Naive thymus-derived CD4-positive, alpha-beta T cell (primary cell): Measurements from ENCODE around the gene MYCBP2. TPM values are rescaled to one million over a fixed set of nuclear protein-coding genes. Genes with fewer than 3 reads are reported as not detected.

Experiments
- ATAC-seq: fragments of 150-1000 bp; cut with Tn5 transposase; 2 replicates; pipeline ENCODE4 v1.10.0; 2021; ENCODE audit warnings: mild to moderate bottlenecking, moderate library complexity
- CTCF ChIA-PET: fragments of 350-600 bp; sonication (Branson Sonifier 250); formaldehyde crosslinking; loops from one replicate; lab custom pipeline; 2021; ENCODE audit warnings: antibody characterized with exemption; lab: Charles Lee
- POLR2A ChIA-PET: fragments of 350-600 bp; sonication (Branson Sonifier 250); formaldehyde crosslinking; loops from one replicate; lab custom pipeline; 2021; ENCODE audit warnings: antibody characterized with exemption, inconsistent platforms; lab: Charles Lee
- DNase-seq, 9 donors: peaks; one replicate each; pipeline versions ENCODE4 v3.0.0 to v3.0.0-alpha.2; 2020 to 2022; ENCODE audit warnings: mixed read lengths in 1 of 9
- H3K27ac ChIP-seq: one replicate; pipeline ENCODE4 v1.7.0; 2013; ENCODE audit warnings: mild to moderate bottlenecking, low read depth, low read length, moderate library complexity
- H3K27me3 ChIP-seq, 2 donors: one replicate each; pipeline ENCODE4 v1.7.0; 2013; ENCODE audit warnings: low read length in 2 of 2, mild to moderate bottlenecking in 2 of 2, moderate library complexity in 2 of 2; ENCODE audit not compliant: control insufficient read depth in 2 of 2, insufficient read depth in 2 of 2
- H3K36me3 ChIP-seq, 3 experiments: 1 replicate in 2 of 3; 2 replicates in 1 of 3; pipeline ENCODE4 v1.7.0; 2013; ENCODE audit warnings: low read length in 3 of 3, mild to moderate bottlenecking in 3 of 3, moderate library complexity in 1 of 3; ENCODE audit not compliant: insufficient read depth in 3 of 3, control insufficient read depth in 2 of 3
- H3K4me1 ChIP-seq, 2 donors: one replicate each; pipeline ENCODE4 v1.7.0; 2013; ENCODE audit warnings: low read length in 2 of 2, mild to moderate bottlenecking in 2 of 2, moderate library complexity in 1 of 2; ENCODE audit not compliant: control insufficient read depth in 2 of 2, insufficient read depth in 2 of 2
- H3K4me3 ChIP-seq: 2 replicates; pipeline ENCODE4 v1.7.0; 2013; ENCODE audit warnings: mild to moderate bottlenecking, low read length
- H3K9me3 ChIP-seq, 3 experiments: 1 replicate in 2 of 3; 2 replicates in 1 of 3; pipeline ENCODE4 v1.7.0; 2013; ENCODE audit warnings: low read length in 3 of 3; ENCODE audit not compliant: control insufficient read depth in 2 of 3
- H3K27ac Mint-ChIP-seq, 9 donors: one replicate each; pipeline ENCODE4 v1.8.0; 2020 to 2022; ENCODE audit warnings: mixed read lengths in 9 of 9, mild to moderate bottlenecking in 8 of 9, moderate library complexity in 5 of 9, inconsistent platforms in 2 of 9
- H3K27me3 Mint-ChIP-seq, 5 donors: one replicate each; pipeline ENCODE4 v1.8.0; 2021 to 2022; ENCODE audit warnings: mixed read lengths in 5 of 5, mild to moderate bottlenecking in 1 of 5
- H3K36me3 Mint-ChIP-seq, 5 donors: one replicate each; pipeline ENCODE4 v1.8.0; 2020 to 2022; ENCODE audit warnings: mixed read lengths in 5 of 5, mild to moderate bottlenecking in 3 of 5, inconsistent platforms in 1 of 5
- H3K4me1 Mint-ChIP-seq, 7 donors: one replicate each; pipeline ENCODE4 v1.8.0; 2020 to 2022; ENCODE audit warnings: mixed read lengths in 7 of 7, mild to moderate bottlenecking in 3 of 7, inconsistent platforms in 1 of 7
- H3K4me3 Mint-ChIP-seq, 10 donors: one replicate each; pipeline ENCODE4 v1.8.0; 2020 to 2022; ENCODE audit warnings: mild to moderate bottlenecking in 10 of 10, mixed read lengths in 10 of 10, moderate library complexity in 6 of 10, inconsistent platforms in 2 of 10
- H3K9me3 Mint-ChIP-seq, 11 donors: one replicate each; pipeline ENCODE4 v1.8.0; 2020 to 2022; ENCODE audit warnings: mixed read lengths in 11 of 11, mild to moderate bottlenecking in 4 of 11, inconsistent platforms in 1 of 11, moderate library complexity in 1 of 11
- intact Hi-C, 2 donors: fragments of 100-400 bp; cut with micrococcal nuclease; formaldehyde crosslinking; loops; one replicate each; pipeline ENCODE4 v1.15.1; 2023
- polyA plus RNA-seq, 2 donors: library from polyadenylated mRNA; unstranded; fragments of 300-500 nt; fragmentation: Illumina TruSeq; gene quantifications; one replicate each; pipeline ENCODE4 v1.2.3, GENCODE V29; 2021
- total RNA-seq, 6 experiments: library from RNA in 5 of 6; stranded (reverse) in 5 of 6; gene quantifications; 1 replicate in 5 of 6; 2 replicates in 1 of 6; pipeline ENCODE4 v1.2.3 and lab custom pipeline; 2021 to 2026

MYCBP2 gene, protein sequence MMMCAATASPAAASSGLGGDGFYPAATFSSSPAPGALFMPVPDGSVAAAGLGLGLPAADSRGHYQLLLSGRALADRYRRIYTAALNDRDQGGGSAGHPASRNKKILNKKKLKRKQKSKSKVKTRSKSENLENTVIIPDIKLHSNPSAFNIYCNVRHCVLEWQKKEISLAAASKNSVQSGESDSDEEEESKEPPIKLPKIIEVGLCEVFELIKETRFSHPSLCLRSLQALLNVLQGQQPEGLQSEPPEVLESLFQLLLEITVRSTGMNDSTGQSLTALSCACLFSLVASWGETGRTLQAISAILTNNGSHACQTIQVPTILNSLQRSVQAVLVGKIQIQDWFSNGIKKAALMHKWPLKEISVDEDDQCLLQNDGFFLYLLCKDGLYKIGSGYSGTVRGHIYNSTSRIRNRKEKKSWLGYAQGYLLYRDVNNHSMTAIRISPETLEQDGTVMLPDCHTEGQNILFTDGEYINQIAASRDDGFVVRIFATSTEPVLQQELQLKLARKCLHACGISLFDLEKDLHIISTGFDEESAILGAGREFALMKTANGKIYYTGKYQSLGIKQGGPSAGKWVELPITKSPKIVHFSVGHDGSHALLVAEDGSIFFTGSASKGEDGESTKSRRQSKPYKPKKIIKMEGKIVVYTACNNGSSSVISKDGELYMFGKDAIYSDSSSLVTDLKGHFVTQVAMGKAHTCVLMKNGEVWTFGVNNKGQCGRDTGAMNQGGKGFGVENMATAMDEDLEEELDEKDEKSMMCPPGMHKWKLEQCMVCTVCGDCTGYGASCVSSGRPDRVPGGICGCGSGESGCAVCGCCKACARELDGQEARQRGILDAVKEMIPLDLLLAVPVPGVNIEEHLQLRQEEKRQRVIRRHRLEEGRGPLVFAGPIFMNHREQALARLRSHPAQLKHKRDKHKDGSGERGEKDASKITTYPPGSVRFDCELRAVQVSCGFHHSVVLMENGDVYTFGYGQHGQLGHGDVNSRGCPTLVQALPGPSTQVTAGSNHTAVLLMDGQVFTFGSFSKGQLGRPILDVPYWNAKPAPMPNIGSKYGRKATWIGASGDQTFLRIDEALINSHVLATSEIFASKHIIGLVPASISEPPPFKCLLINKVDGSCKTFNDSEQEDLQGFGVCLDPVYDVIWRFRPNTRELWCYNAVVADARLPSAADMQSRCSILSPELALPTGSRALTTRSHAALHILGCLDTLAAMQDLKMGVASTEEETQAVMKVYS (N-terminal part only)
- 100 to 1,000 TPM; 135 to 216 (median 176) TPM for total RNA-seq
- 10 to 100 TPM; 38.8 to 57.3 TPM for polyA plus RNA-seq
- total RNA-seq (lab: John Stamatoyannopoulos, UW) = 634 reads per million, percentile 98 among the genes with 10 or more reads in this experiment

DNA sequence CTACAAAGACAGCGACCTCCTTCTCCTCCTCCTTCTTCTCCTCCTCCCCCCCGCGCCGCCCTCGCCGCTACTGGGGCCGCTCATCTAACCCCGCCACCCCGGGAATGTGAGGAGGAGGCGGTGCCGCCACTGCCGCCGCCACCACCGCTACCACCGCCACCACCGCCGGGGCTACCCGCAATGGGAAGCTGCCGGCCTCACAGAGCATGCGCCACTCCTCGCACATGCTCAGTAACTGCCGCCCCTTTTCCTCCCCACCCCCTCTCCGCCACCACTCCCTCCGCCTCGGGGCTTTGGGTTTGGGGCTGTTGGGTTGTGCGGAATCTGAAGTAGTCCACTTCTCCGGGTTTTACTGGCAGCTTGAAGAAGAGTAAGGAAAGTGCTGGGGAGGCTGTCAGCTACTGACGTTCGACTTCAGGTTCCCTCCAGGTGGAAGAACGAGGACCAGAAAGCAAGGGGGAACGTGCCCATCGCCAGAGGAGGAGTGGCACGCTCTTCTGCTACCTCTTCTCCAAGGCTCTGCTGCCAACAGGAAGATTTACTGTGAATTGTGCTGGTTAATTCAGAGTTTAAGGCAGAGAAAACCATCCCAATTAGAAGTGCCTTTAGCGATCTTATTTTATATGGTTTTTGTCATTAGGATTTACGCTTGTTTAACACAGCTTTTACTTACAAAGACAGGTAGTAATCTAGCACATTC lies at the start of gene MYCBP2:
TSS of gene MYCBP2 (minus strand) at position 190 of the 700 bp plus-strand sequence. CDS start 319 bp downstream, outside the sequence.
- H3K36me3 Mint-ChIP-seq = peaks cover 0 to 18% (median 0%) of the 10 kb centered on the region in 5 donors
- ChIA-PET POLR2A (interaction anchor here (0.5 to 3.0 kb wide), 12 partner anchors 9 to 1564 kb away, joined by 3 to 21 read pairs (median 4); partner anchors contain the start of genes FBXL3 and SLAIN1), CTCF (interaction anchor here (0.6 to 2.7 kb wide), 3 partner anchors 53 to 151 kb away, joined by 5 to 13 read pairs (median 5); no protein-coding TSS in a partner anchor)
- no peaks in the 10 kb centered on the region for H3K9me3 ChIP-seq
- peak within 1 kb of the TSS; percentile 92 to 99 (median 97) for H3K27ac Mint-ChIP-seq
- DNase-seq (peak; percentile 93 to 98 (median 98)), ATAC-seq (peak; percentile 83)
- peak within 1 kb of the TSS; percentile 77 for H3K4me3 ChIP-seq
- H3K4me3 Mint-ChIP-seq = peak within 1 kb of the TSS; percentile 88 to 100 (median 98)
- intact Hi-C loops = loop anchor here (1.0 to 10.0 kb wide), 14 partner anchors 65 to 2000 kb away; partner anchors contain the start of genes CLN5 (in 1 of the 2), COMMD6 (in 1 of the 2), FBXL3 (in 1 of the 2) and KCTD12 (in 1 of the 2)
- peaks cover 0 to 10% (median 0%) of the 10 kb centered on the region in 3 experiments for H3K36me3 ChIP-seq
- H3K4me1 Mint-ChIP-seq = peaks cover 37 to 79% (median 70%) of the 10 kb centered on the region in 7 donors
- H3K27ac ChIP-seq = peak within 1 kb of the TSS; percentile 86
- no peaks in the 10 kb centered on the region for H3K27me3 ChIP-seq
- H3K4me1 ChIP-seq = peaks cover 46 to 47% of the 10 kb centered on the region in 2 donors
- H3K27me3 Mint-ChIP-seq = peaks cover 0 to 2% (median 0%) of the 10 kb centered on the region in 5 donors
- peaks cover 0 to 7% (median 0%) of the 10 kb centered on the region in 11 donors for H3K9me3 Mint-ChIP-seq

DNA sequence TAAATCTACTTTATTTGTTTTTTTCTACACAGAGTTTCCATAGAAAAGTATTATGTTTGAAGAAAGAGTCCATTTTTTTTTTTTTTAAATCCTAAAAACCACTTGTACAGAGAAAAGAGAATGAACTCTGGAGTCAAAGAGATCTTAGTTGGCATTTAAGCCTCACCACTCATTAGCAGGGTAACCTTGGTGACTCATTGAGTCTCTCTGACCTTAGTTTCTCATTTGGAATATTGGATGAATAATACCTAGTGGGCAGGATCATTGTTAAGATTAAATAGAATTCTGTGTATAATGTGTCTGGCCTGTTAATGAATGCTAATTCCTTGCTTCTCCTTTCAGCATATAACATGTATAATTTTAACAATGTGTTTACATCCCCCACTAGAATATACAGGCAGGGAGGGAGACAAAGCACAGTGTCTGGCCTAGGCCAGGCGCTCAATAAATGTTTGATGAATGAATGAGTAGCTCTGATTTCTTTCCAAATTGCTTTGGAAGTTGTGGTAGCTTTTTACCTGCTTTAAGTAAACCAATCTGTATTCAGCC lies 48.7 kb upstream of the MYCBP2 start:
- ATAC-seq (no peak), DNase-seq (no peak)
- H3K9me3 Mint-ChIP-seq = peaks cover 0 to 2% (median 0%) of the 10 kb centered on the region in 11 donors
- no peak overlapping the region for H3K4me3 ChIP-seq
- POLR2A ChIA-PET = interaction anchor here (0.7 kb wide), 1 partner anchor 346 kb away, joined by 6 read pairs; no protein-coding TSS in a partner anchor
- no peak overlapping the region for H3K27ac Mint-ChIP-seq
- no peaks in the 10 kb centered on the region for H3K9me3 ChIP-seq
- H3K36me3 ChIP-seq = no peaks in the 10 kb centered on the region
- H3K4me3 Mint-ChIP-seq = no peak overlapping the region
- H3K4me1 Mint-ChIP-seq = peaks cover 0 to 4% (median 0%) of the 10 kb centered on the region in 7 donors
- H3K27me3 ChIP-seq = no peaks in the 10 kb centered on the region
- no peaks in the 10 kb centered on the region for H3K4me1 ChIP-seq
- intact Hi-C loops = no loop called here
- no peak overlapping the region for H3K27ac ChIP-seq
- CTCF ChIA-PET = no interaction called here
- peaks cover 0 to 8% (median 0%) of the 10 kb centered on the region in 5 donors for H3K27me3 Mint-ChIP-seq
- H3K36me3 Mint-ChIP-seq = no peaks in the 10 kb centered on the region

DNA sequence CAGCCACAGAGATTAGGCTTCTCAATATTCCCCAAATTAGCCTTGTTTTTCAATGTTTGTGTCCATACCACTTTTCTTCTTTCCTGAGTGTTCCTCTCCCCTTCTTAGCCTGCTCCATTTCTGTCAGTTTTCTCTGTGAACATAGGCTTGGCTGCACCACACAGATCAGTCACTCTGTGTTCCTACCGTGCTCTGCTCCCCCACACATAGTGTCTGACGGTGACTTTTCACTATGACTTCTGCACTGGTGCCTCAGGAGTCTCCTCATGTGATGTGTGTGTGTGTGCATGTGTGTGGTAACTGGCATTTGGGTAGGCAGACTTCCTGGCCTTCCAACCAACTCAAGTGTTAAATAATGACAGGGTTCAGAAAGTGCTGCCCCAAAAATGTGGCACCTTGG lies 47.9 kb upstream of the MYCBP2 start:
- H3K4me1 ChIP-seq = no peaks in the 10 kb centered on the region
- POLR2A ChIA-PET = interaction anchor here (0.7 kb wide), 1 partner anchor 347 kb away, joined by 6 read pairs; no protein-coding TSS in a partner anchor
- peaks cover 0 to 8% (median 0%) of the 10 kb centered on the region in 5 donors for H3K27me3 Mint-ChIP-seq

DNA sequence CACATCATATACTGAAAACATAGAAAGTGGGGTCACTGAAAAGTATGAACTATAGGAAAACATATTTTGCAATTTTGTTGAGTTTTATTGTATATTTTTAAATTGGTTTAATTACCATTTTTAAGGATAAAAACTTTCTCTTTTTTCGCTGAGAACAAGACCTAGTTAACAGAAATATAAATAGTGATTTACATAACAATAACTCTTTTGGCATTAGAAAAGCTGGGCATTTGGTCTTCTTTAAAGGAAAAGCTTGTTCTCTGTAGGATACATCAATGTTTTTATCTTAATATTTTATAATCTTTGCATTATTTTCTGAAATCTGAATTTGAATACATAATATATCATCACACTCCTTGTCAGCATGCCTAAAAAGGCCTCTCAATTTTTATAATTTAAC lies 47.4 kb upstream of the MYCBP2 start:
- H3K36me3 ChIP-seq = no peaks in the 10 kb centered on the region

More for the DNA sequence above, 47.9 kb upstream of the MYCBP2 start:
- Histone ChIP-seq H3K9me3 (no peaks in the 10 kb centered on the region), H3K4me3 (no peak overlapping the region), H3K27me3 (no peaks in the 10 kb centered on the region), H3K36me3 (no peaks in the 10 kb centered on the region), H3K27ac (no peak overlapping the region)
- CTCF ChIA-PET = no interaction called here
- Mint-ChIP-seq H3K9me3 (peaks cover 0 to 6% (median 0%) of the 10 kb centered on the region in 11 donors), H3K4me1 (peaks cover 0 to 4% (median 0%) of the 10 kb centered on the region in 7 donors), H3K27ac (no peak overlapping the region), H3K36me3 (no peaks in the 10 kb centered on the region), H3K4me3 (no peak overlapping the region)
- DNase-seq = no peak
- no peak for ATAC-seq
- intact Hi-C loops = no loop called here

DNA sequence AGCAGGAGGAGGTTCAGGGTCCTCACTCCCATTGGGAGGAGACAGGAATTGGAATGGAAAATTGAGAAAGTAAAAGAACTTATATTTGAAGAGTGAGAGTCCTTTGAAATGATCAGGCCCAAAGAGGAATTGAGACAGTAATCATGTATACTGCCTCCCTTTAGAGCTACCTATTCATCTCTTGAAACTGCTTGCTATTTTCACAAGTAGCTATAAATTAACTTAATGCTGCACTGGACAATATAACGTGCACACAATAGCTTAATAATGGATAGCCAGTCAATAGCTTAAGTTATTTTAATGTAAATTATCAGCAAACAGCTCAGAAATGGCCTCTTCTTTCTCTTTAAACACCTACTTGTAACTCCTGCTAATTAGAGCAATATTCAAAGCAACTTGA lies 46.6 kb upstream of the MYCBP2 start:
- CTCF ChIA-PET = no interaction called here
- intact Hi-C loops = no loop called here
- H3K27ac Mint-ChIP-seq = no peak overlapping the region
- POLR2A ChIA-PET = interaction anchor here (0.6 kb wide), 1 partner anchor 105 kb away, joined by 3 read pairs; no protein-coding TSS in a partner anchor
- peaks cover 0 to 19% (median 0%) of the 10 kb centered on the region in 5 donors for H3K27me3 Mint-ChIP-seq
- no peaks in the 10 kb centered on the region for H3K36me3 Mint-ChIP-seq
- Histone ChIP-seq H3K4me3 (no peak overlapping the region), H3K4me1 (no peaks in the 10 kb centered on the region), H3K36me3 (no peaks in the 10 kb centered on the region), H3K27ac (no peak overlapping the region), H3K27me3 (no peaks in the 10 kb centered on the region), H3K9me3 (no peaks in the 10 kb centered on the region)
- no peak for DNase-seq
- H3K4me1 Mint-ChIP-seq = peaks cover 0 to 4% (median 0%) of the 10 kb centered on the region in 7 donors
- no peak overlapping the region for H3K4me3 Mint-ChIP-seq
- ATAC-seq = no peak
- H3K9me3 Mint-ChIP-seq = peaks cover 0 to 6% (median 0%) of the 10 kb centered on the region in 11 donors

More for the DNA sequence above, 47.4 kb upstream of the MYCBP2 start:
- ChIA-PET POLR2A (no interaction called here), CTCF (no interaction called here)
- ATAC-seq = no peak
- H3K4me3 ChIP-seq = no peak overlapping the region
- Mint-ChIP-seq H3K27me3 (peaks cover 0 to 11% (median 0%) of the 10 kb centered on the region in 5 donors), H3K27ac (no peak overlapping the region), H3K36me3 (no peaks in the 10 kb centered on the region), H3K4me1 (peaks cover 0 to 4% (median 0%) of the 10 kb centered on the region in 7 donors), H3K9me3 (peaks cover 0 to 6% (median 0%) of the 10 kb centered on the region in 11 donors), H3K4me3 (no peak overlapping the region)
- no peaks in the 10 kb centered on the region for H3K9me3 ChIP-seq
- DNase-seq = no peak
- no peaks in the 10 kb centered on the region for H3K27me3 ChIP-seq
- no peaks in the 10 kb centered on the region for H3K4me1 ChIP-seq
- intact Hi-C loops = no loop called here
- H3K27ac ChIP-seq = no peak overlapping the region
